NCI-H146 (cell line): ENCODE measurements around the gene FGD5.

Experiments
- DNase-seq: peaks from one replicate; lab custom pipeline; 2025; lab: John Stamatoyannopoulos, UW

The FGD5 gene, protein sequence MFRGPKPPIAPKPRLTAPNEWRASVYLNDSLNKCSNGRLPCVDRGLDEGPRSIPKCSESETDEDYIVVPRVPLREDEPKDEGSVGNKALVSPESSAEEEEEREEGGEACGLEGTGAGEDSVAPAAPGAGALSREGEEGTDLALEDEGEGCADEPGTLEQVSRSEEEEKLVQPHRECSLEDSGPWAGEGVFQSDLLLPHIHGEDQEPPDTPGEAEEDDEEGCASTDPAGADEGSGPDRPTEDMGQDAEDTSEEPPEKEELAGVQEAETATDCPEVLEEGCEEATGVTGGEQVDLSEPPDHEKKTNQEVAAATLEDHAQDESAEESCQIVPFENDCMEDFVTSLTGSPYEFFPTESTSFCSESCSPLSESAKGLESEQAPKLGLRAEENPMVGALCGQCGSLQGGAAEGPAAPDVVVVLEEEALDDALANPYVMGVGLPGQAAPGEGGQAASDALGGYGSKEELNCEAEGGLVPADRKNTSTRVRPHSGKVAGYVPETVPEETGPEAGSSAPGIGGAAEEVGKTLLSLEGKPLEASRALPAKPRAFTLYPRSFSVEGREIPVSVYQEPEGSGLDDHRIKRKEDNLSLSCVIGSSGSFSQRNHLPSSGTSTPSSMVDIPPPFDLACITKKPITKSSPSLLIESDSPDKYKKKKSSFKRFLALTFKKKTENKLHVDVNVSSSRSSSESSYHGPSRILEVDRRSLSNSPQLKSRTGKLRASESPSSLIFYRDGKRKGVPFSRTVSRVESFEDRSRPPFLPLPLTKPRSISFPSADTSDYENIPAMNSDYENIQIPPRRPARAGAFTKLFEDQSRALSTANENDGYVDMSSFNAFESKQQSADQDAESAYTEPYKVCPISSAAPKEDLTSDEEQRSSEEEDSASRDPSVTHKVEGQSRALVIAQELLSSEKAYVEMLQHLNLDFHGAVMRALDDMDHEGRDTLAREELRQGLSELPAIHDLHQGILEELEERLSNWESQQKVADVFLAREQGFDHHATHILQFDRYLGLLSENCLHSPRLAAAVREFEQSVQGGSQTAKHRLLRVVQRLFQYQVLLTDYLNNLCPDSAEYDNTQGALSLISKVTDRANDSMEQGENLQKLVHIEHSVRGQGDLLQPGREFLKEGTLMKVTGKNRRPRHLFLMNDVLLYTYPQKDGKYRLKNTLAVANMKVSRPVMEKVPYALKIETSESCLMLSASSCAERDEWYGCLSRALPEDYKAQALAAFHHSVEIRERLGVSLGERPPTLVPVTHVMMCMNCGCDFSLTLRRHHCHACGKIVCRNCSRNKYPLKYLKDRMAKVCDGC (N-terminal part only)

DNA sequence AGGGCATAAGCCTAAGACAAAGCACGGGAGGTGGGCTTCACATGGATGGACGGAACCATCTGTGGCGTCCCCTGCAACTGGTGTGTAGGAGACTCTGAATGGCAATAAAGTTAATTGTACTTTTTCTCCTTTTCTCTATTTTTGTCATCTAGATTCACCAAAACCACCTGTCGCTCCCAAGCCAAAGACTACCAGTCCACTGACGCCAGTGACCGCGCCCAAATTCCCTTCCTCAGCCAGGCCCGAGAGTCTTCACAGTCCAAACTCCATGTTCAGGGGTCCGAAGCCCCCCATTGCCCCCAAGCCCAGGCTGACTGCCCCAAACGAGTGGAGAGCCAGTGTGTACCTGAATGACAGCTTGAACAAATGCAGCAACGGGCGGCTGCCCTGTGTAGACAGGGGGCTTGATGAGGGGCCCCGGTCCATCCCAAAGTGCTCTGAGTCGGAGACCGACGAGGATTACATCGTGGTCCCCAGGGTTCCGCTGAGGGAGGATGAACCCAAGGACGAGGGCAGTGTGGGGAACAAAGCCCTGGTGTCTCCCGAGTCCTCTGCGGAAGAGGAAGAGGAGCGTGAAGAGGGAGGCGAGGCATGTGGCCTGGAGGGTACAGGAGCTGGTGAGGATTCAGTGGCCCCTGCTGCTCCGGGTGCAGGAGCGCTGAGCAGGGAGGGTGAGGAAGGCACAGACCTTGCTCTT lies at the start of gene FGD5:
Gene FGD5 (plus strand): TSS at position 159 of the 697 bp plus-strand sequence. CDS start 110 bp downstream, at position 269.
- DNase-seq = no peak

DNA sequence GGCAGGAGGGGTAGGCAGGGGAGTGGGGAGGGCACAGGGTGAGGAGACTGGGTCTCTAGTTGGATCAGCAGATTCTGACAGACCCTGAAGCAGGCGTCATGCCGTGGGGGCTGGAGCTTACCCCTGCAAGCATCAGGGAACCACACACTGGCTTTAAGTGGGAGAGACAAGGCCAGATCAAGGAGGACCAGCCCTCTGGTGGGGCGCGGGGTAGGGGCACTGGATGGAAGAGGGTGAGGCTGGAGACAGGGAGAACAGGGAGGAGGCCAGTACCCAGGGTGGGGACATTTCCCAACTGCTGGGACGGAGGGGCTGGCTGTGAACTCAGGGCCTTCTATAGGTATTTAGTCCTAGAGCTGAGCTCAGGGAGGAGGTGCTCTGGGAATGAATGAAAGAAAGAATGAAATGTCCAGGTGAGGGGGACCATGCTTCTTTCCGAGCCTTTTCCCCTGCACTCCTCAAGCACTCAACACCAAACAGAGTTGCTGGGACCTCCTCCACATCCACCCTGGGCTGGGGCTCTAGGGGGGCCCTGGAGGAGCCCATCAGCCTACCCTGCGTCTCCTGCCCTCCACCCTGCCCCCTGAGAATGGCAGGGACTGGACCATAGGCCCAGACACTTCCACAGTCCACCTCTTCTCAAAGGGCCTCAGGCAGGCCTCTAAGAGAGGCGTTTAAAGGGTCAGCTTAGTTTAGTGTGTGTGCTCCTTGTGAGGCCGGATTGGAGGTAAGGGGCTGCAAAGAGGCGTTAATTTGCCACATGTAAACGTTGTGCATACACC lies 49.0 kb upstream of the FGD5 start:
- no peak for DNase-seq

DNA sequence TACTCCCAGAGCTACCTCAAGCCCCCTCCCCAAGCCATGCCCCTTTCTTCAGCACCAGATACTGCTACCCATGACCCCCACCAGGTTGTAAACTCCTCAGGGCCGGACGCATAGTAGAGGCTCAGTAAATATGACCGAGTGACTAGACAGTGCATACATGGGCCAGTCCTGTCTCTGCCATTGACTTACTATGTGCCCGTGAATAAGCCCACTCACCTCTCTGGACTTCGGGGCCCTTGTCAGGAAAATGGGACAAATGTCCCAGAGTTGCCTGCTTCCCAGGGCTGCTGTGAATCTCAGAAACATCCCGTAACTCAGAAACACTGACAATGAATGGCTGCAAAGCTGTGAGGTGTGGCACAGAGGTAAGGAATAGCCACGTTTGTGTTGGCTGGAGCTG lies 48.2 kb upstream of the FGD5 start:
- no peak for DNase-seq

DNA sequence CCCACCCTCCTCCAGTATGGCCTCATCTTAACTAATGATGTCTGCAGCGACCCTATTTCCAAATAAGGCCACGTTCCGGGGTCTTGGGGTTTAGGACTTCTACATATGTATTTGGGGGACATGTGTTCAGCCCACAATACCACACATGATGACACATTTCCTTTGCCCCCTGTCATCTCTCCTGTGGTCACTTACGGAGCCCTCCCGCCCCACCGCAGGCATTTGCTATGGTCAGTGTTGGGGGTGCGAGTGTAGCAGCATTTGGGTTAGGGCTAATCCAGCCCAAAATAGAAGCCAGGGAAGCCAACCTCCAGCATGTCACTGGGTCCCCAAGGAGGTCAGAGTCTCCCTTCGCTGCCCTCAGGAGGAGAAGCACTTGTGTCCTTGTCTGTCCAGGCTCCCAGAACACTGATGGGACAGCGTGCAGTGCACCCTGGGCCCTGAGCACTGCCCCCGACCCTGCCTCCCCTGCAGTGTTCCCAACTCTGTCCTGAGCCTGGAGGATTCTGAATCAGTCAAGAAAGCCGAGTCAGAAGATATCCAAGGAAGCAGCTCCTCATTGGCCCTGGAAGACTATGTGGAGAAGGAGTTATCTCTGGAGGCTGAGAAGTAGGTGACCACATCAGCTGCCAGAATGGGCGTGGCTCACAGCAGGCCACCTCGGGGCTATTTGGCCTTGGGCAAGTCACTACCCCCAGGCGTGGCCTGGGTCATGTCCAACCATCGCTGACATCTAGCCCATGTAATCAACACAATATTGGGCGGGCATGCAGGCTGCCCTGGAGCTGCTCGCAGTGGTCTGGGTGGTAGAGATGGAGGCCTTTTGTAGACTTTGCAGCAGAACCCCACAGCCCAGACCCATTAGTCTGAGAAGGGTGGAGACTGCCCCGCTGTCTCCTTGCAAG lies 46.9 kb upstream of the FGD5 start:
- DNase-seq = no peak

DNA sequence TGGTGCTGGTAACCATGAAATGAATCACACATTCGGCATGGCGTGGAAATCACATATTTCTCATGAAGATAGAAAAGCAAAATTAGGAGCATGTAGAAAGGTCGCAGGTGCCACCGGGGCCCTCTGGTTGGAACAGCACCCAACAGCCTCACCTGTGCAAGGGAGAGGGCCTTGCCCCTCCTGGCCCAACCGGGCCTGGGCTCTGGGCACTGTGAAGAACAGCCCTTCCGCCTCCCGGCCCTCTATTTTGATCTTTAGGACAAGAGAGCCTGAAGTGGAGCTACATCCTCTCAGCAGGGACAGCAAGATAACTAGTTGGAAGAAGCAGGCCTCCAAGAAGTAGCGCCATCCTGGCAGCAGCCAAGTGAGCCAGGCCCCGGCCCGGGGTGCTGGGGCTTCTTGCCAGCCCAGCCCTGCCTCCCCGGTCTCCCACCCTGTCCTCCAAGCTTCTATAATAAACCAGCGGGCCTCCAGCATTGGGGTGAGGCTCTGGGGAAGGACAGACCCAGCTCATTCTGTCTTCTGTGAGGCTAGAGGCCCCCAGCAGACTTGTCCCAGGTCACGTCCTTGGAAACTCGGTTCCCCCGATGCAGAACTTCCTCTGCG lies 46.1 kb upstream of the FGD5 start:
- DNase-seq = no peak

DNA sequence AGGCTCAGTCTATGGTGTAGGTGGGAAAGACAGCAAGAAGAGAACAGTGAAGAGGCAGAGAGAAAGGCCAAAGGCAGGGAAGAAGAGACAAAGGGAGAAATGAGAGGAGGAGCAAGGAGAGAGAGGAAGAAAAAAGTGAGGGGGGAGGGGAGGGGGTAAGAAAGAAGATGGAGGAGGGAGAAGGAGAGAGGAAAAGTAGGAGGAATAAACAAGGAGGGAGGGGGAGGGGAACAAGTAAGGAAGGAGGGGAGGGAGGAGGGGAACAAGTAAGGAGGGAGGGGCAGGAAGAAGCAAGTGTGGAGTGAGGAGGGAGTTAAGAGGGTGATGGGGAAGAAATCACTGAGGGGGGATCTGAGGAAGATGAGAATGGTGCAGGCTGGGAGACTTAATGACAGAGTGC lies 45.5 kb upstream of the FGD5 start:
- no peak for DNase-seq

DNA sequence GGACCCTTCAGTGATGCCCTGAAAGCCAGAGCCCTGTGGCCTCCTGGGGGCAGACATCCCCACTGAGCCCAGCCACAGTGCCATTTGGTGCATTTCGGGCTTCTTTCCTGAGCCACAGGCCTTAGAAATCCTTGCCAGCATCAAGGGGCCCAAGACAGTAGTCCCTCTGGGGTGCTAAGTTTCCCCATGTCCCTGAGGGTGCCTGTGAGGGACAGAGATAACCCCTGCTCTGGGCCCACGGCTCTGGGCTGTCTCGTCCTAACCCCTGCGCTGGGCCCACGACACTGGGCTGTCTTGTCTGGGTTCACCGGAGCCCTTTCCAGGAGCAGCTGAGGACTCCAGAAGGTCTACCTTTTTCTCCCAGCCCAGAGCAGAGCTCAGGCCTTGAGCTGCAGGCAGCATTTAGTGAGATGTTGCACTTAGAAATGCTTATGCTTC lies 45.1 kb upstream of the FGD5 start:
- DNase-seq = no peak

DNA sequence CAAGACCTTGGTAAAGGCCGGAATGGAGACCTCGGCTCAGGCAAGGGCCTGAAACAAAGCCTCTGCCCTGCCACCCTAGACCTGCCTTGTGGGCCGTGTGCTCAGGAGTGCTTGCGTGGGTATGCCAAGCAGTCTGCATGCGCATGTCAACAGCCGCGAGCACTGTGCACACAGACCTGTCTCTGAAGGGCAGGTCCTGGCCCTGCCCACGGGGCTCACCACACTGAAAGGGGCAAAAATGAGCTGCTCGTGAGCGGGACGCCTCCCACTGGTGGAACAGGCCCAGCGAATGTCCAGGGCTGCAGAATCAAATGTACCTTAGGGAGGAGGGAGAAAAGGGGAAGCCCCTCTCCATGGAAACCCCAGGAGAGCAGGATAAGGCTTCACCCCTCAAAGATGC lies 44.3 kb upstream of the FGD5 start:
- DNase-seq = no peak

DNA sequence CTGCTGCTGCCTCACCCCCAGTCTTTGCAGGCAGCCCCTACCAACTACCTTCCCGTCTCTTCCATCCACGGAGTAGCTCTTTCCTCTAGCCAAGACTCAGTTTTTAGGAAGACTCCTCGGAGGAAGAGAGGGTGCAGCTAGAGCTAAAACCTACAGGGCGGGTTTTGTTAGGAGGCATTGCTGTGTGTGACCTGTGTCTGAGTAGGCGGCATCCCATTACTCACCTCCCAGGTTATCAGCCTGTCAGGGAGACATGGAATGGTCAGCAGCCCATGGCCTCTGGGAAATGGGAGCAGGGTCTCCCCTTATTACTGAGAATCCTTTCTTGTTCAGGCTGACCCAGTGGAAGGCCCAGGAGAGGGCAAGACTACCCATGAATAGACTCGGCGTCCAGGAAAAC lies 43.8 kb upstream of the FGD5 start:
- DNase-seq = no peak

DNA sequence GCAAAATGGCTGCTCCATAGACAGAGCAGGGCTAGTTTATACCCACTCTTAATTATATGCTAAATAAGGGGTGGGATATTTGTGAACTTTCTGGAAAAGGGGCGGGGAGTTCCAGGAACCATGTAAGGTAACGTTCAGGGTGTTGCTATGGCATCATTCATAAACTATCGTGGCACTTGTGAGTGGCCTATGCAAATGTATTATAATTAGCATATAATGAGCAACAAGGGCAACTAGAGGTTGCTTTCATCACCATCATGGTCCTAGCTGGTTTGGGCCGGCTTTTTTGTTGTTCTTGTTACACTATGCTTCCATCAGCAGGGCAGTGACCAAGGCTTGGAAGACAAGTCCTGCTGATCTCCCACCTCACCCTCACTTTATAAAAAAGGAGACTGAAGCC lies 43.2 kb upstream of the FGD5 start:
- no peak for DNase-seq

DNA sequence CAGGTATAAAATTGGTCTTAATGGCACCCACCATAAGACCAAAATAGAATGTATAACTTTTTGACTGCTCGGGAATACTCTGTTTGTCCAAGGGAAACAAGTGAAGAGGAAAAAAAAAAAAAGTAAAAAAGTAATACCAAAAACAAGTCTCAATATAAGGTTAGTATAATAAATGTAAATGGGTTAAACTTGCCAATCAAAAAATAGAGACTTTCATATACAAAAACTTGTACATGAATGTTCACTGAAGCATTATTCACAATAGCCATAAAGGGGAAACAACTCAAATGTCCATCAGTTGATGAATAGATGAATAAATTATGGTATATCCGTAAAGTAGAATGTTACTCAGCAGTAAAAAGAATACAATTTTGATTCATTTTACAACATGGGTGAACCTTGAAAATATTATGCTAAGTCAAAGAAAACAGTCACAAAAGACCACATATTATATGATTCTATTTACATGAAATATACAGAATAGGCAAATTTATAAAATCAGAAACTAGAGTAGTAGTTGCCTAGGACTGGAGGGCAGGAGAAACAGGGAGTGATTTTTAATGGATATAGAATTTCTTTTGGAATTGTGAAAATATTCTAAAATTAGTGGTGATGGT lies 39.6 kb upstream of the FGD5 start:
- DNase-seq = no peak

DNA sequence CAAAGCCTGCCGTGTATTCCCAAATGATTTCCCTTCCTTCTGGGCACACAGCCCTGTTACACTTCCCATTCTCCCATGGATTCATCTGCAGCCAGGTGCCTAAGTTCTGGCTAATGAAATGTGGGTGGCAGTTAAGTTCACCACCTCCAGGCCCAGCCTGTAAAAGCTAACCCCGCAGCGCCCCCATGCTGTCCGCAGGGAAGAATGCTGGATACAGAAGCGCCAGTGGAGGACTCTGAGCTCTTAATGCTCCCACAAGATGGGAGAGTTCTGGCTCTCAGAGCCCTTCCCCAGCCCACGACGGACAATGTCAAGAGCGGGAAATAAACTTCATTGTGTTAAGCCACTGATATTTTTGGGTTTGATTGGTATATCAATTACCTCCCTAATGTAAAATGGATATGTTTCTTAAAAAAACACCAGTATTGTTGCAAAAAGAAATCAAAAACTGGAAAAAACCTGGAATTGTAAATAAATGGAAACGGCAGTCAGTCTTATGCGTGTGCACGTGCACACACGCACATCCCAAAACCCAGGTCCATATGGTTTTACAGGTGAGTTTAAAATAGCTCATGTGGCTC lies 37.7 kb upstream of the FGD5 start:
- peak; percentile 68 for DNase-seq

DNA sequence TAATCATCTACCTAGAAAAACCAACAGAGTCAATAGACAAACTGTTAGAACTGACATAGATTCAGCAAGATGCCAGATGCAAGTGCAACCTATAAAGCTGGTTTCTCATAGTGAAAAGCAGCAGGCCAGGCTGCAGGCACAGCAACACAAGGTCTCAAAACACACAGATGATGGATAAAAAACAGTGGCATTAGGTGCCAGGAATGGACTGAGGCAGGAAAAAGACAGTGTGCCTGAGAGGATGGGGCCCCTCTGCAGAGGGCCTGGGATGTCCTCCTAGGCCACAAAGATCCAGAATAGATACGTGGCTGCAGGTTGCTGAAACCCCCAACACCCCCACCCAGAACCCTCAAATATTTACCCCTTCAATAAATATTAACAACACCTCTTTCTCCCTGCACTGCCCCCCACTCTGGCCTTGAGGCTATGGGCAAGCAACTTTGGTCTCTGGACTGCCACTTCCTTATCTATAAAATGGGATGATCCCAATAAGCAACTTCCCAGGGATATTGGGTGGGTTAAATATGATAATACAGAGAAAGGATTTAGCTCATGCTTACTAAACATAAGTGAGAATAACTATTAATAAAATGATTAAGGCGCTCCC lies 35.2 kb upstream of the FGD5 start:
- DNase-seq = no peak

DNA sequence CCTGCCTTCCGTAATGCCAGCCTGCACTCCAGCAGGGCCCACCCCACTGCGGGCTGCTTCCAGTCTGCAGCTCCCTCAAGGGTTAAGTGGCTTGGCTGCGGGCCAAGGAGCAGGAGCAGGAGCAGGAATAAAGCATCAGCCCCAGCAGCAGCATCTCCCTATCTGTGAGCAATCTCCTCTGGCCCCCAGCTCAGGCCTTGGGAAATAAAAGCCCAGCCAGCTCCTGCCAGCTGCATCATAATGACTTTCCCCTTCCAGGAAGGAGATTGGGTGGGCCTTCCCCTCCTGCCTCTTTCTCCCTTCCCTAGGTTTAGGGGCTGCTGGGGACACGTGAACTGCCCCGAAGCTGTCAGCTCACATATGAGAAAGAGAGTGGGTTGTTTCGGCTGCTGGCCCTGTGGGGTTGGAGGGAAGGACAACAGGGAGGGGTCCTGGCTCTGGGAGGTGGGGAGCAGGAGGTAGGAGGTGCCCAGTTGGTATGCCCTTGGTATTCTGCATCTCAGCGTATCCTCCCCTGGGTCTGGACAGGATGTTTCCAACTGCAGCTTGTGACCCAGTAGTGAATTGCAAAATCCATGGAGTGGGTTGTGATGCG lies 34.6 kb upstream of the FGD5 start:
- DNase-seq = peak; percentile 11

DNA sequence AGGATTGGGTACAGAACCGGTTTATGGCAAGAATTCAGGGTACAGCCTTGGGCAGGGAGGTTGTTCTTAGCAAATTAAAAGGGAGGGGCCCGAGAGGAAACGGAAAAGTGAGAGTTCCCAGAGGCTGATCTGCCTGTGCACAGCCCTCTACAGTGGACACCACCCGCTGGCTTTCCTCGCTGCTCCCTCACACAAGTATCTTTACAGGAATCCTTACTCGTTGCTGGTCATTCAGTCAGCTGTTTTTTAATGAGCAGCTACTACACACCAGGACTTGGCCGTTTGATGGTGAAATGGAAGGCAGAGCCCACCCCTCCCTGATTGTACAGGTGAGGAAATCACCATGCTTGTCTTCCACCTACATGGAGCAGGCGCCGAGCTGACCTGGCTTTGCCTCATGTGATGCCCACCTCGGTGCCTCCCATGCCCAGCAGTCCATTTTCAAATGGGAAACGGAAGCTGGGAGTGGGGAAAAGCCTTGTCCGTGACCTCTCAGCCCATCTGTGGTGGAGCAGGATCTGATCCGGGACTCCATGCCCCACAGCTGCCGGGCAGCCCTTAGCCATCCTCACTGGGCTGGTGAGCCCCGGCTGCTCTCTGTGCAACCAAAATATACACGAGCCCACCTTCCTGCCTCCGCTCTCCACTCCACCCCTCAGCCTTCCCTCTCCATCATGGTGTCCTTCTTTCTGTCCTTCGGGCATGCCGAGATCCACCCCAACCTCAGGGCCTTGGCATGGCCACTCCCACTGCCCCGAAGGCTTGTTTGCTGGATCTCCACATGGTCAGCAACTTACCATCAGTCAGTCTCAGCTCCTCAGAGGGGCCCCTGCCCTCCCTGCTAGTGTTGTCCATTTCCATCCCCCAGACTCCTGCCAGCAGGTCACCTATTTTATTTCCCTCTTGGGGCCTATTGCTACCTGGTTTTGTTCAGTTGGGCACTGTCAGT lies 33.3 kb upstream of the FGD5 start:
- DNase-seq = no peak

DNA sequence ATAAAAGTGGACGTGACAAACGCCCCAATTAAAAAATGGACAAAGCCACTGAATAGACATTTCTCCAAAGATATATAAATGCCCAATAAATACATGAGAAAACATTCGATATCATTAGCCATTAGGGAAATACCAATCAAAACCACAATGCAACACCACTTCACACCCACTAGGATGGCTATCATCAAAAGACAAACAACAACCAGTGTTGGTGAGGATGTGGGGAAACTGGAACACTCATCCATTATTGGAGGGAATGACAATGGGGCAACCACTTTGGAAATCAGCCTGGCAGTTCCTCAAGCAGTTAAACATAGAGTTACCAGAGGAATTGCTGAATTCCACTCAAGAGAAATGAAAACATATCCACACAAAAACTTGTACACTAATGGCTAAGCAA lies 32.4 kb upstream of the FGD5 start:
- no peak for DNase-seq

DNA sequence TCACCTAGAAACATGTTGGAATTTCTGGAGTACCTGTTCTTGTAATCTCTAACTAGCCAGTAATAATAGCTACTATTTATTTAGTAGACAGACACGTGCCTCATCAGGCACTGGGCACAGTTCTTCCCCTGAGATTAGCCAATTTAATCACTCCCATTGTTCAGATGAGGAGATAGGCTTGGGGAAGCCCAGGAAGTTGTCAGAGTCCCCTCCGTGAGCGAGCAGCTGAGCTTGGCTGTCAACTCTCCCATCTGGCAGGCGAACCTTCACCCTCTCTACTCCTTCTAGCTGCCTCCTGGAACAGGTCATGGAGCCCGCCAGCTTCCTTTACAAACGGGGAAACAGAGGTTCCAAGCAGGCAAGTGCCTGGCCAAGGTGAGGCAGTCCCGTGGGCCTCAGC lies 31.1 kb upstream of the FGD5 start:
- DNase-seq = no peak
